GM18951 (cell line): ENCODE measurements around the gene AOC3.

Experiments
- POLR2A ChIP-seq: IDR thresholded peaks from 4 replicates; pipeline ENCODE4 v1.6.1; 2011; ENCODE audit warnings: mild to moderate bottlenecking; ENCODE audit not compliant: insufficient read length, insufficient read depth; ENCODE audit errors: extremely low read depth
- in situ Hi-C: fragments of 300-500 bp; cut with MboI; formaldehyde crosslinking; loops from one replicate; pipeline ENCODE4 v1.12.0; 2022; ENCODE audit warnings: low sequenced_read_pairs, mixed read lengths, inconsistent platforms; ENCODE audit not compliant: unreplicated experiment

AOC3 gene

GRCh38 chr17:42850954-42851353, at the start of gene AOC3:
AOC3 (plus strand) TSS chr17:42851199; CDS start chr17:42851344, 145 bp downstream.
- in situ Hi-C loops = no loop called here

GRCh38 chr17:42803074-42803883, 47.7 kb upstream of the AOC3 start:
- in situ Hi-C loops = no loop called here
- TF ChIP-seq POLR2A = no peak

More at GRCh38 chr17:42850954-42851353, at the start of gene AOC3:
- no peak for TF ChIP-seq POLR2A

- in situ Hi-C loops = no loop called here
- no peak for TF ChIP-seq POLR2A
These were observed 46.1 kb upstream of the AOC3 start for GRCh38 chr17:42804918-42805367.

GRCh38 chr17:42806249-42806648, 44.8 kb upstream of the AOC3 start:
- no peak for TF ChIP-seq POLR2A
- in situ Hi-C loops = no loop called here

GRCh38 chr17:42809250-42809649, 41.7 kb upstream of the AOC3 start:
- TF ChIP-seq POLR2A = no peak
- in situ Hi-C loops = no loop called here

- in situ Hi-C loops = no loop called here
- TF ChIP-seq POLR2A = no peak
These were observed 36.2 kb upstream of the AOC3 start for GRCh38 chr17:42814633-42815399.

- in situ Hi-C loops = no loop called here
- no peak for TF ChIP-seq POLR2A
These were observed 33.1 kb upstream of the AOC3 start for GRCh38 chr17:42817866-42818265.

GRCh38 chr17:42818379-42818778, 32.6 kb upstream of the AOC3 start:
- no peak for TF ChIP-seq POLR2A
- in situ Hi-C loops = no loop called here

- TF ChIP-seq POLR2A = no peak
These were observed 31.0 kb upstream of the AOC3 start for GRCh38 chr17:42819939-42820535.

GRCh38 chr17:42821176-42821575, 29.8 kb upstream of the AOC3 start:
- TF ChIP-seq POLR2A = no peak
- in situ Hi-C loops = no loop called here

More at GRCh38 chr17:42819939-42820535, 31.0 kb upstream of the AOC3 start:
- in situ Hi-C loops = no loop called here

- in situ Hi-C loops = no loop called here
These were observed 23.5 kb upstream of the AOC3 start for GRCh38 chr17:42827472-42827871.

GRCh38 chr17:42830971-42831370, 20.0 kb upstream of the AOC3 start:
- in situ Hi-C loops = no loop called here

More at GRCh38 chr17:42827472-42827871, 23.5 kb upstream of the AOC3 start:
- no peak for TF ChIP-seq POLR2A

More at GRCh38 chr17:42830971-42831370, 20.0 kb upstream of the AOC3 start:
- no peak for TF ChIP-seq POLR2A
